Measurements from ENCODE around the gene NAP1L5.

DNA sequence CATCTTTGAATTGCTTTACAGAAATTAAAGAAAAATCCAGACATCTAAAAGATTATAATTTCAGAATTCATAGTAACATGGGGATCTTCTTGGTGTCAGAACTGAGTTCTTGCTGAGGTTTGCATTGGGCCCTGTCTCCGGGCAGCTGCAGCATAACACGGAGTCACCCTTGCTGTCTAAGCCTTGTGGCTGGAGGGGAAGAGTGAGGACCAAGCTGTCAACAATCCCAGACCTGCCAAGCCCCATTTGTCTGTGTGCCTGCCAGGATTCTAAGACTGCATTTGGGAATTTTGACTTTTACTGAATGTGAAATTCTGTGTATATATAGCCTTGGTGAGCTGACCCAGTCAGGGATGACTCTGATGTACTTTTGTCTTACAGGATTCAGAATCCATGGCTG lies 25.2 kb upstream of the NAP1L5 start:
- TF ChIP-seq EGR1 (IDR thresholded peaks at IDR 0.05; ENCODE audit: low read depth in 2 of 2), result no peak
- TF ChIP-seq MAX (IDR thresholded peaks at IDR 0.05), result no peak
- no peak for TF ChIP-seq RAD21 (IDR thresholded peaks at IDR 0.05)
- TF ChIP-seq YY1 (IDR thresholded peaks at IDR 0.05), result no peak
- TF ChIP-seq NR2F2 (IDR thresholded peaks at IDR 0.05), result no peak
- no peak for TF ChIP-seq CTCF (IDR thresholded peaks at IDR 0.05; ENCODE audit: low read depth, low read length, missing input control)
- TF ChIP-seq, protein P1, sequence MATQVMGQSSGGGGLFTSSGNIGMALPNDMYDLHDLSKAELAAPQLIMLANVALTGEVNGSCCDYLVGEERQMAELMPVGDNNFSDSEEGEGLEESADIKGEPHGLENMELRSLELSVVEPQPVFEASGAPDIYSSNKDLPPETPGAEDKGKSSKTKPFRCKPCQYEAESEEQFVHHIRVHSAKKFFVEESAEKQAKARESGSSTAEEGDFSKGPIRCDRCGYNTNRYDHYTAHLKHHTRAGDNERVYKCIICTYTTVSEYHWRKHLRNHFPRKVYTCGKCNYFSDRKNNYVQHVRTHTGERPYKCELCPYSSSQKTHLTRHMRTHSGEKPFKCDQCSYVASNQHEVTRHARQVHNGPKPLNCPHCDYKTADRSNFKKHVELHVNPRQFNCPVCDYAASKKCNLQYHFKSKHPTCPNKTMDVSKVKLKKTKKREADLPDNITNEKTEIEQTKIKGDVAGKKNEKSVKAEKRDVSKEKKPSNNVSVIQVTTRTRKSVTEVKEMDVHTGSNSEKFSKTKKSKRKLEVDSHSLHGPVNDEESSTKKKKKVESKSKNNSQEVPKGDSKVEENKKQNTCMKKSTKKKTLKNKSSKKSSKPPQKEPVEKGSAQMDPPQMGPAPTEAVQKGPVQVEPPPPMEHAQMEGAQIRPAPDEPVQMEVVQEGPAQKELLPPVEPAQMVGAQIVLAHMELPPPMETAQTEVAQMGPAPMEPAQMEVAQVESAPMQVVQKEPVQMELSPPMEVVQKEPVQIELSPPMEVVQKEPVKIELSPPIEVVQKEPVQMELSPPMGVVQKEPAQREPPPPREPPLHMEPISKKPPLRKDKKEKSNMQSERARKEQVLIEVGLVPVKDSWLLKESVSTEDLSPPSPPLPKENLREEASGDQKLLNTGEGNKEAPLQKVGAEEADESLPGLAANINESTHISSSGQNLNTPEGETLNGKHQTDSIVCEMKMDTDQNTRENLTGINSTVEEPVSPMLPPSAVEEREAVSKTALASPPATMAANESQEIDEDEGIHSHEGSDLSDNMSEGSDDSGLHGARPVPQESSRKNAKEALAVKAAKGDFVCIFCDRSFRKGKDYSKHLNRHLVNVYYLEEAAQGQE (IDR thresholded peaks at IDR 0.05), result no peak
- TF ChIP-seq SP1 (IDR thresholded peaks at IDR 0.05), result no peak
- no peak for TF ChIP-seq HNF4A (conservative IDR thresholded peaks at IDR 0.05)
- TF ChIP-seq TAF1 (conservative IDR thresholded peaks at IDR 0.05), result no peak
- no peak for TF ChIP-seq GABPA (IDR thresholded peaks at IDR 0.05 in 1 of 2, conservative IDR thresholded peaks at IDR 0.05 in 1 of 2)
- TF ChIP-seq, protein P2, sequence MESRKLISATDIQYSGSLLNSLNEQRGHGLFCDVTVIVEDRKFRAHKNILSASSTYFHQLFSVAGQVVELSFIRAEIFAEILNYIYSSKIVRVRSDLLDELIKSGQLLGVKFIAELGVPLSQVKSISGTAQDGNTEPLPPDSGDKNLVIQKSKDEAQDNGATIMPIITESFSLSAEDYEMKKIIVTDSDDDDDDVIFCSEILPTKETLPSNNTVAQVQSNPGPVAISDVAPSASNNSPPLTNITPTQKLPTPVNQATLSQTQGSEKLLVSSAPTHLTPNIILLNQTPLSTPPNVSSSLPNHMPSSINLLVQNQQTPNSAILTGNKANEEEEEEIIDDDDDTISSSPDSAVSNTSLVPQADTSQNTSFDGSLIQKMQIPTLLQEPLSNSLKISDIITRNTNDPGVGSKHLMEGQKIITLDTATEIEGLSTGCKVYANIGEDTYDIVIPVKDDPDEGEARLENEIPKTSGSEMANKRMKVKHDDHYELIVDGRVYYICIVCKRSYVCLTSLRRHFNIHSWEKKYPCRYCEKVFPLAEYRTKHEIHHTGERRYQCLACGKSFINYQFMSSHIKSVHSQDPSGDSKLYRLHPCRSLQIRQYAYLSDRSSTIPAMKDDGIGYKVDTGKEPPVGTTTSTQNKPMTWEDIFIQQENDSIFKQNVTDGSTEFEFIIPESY (IDR thresholded peaks at IDR 0.05), result no peak
- TF ChIP-seq FOXA1 (IDR thresholded peaks at IDR 0.05), result no peak
- no peak for TF ChIP-seq JUND (IDR thresholded peaks at IDR 0.05)
